AG04449 (cell line): ENCODE data around the gene S1PR2.

ENCODE experiments used
- CTCF ChIA-PET: fragments of 350-600 bp; formaldehyde crosslinking; extraction: SDS; loops from one replicate; lab custom pipeline; 2021; ENCODE audit warnings: antibody characterized with exemption; lab: Yijun Ruan, JAX
- POLR2A ChIA-PET: fragments of 400-600, 350-600 bp; formaldehyde crosslinking; extraction: SDS; loops from one replicate; lab custom pipeline; 2020; ENCODE audit warnings: antibody characterized with exemption, inconsistent platforms; lab: Yijun Ruan, JAX
- DNase-seq: peaks from one replicate; pipeline ENCODE4 v3.0.0-alpha.2; 2010; ENCODE audit warnings: low read depth, low spot score
- H3K4me3 ChIP-seq: 2 replicates; pipeline ENCODE4 v1.5.1; 2011; ENCODE audit warnings: low read depth, mild to moderate bottlenecking, control low read depth, low read length
- CTCF ChIP-seq: IDR thresholded peaks from one replicate; pipeline ENCODE4 v1.5.1; 2011; ENCODE audit warnings: mild to moderate bottlenecking, moderate library complexity, low read length, control low read depth, inconsistent platforms; ENCODE audit not compliant: insufficient read depth; ENCODE audit errors: missing control alignments

The S1PR2 gene

DNA sequence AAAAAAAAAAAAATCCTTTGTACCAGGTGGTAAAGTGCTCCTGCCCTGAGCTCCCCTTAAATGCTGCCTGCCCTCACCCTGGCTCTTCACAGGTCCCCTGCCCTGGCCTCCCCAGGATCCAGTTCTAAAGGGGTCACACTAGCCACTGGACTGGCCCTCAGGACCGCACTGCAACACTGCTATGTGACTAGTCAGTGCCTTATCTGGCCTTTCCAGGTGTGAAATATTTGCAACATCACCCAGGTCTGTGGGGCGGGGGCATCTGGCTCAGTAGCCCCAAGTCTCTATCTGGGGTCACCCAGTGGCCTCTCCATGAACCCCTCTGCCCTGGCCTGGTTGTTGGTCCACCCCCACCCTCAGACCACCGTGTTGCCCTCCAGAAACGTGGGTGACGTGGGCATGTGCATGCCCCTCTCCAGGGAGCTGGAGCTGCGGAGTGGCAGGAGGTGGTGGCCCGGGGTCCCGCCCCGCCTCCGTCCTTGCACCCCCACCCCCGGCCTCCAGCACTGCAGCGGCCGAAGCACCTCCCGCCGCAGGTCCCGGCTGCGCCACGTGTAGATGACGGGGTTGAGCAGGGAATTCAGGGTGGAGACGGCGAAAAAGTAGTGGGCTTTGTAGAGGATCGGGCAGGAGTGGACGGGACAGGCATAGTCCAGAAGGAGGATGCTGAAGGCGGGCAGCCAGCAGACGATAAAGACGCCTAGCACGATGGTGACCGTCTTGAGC is 7.5 kb downstream of the S1PR2 start:
- ChIA-PET CTCF (no interaction called here), POLR2A (no interaction called here)
- TF ChIP-seq CTCF, result no peak
- no peak for DNase-seq
- H3K4me3 ChIP-seq, result no peak overlapping the region

DNA sequence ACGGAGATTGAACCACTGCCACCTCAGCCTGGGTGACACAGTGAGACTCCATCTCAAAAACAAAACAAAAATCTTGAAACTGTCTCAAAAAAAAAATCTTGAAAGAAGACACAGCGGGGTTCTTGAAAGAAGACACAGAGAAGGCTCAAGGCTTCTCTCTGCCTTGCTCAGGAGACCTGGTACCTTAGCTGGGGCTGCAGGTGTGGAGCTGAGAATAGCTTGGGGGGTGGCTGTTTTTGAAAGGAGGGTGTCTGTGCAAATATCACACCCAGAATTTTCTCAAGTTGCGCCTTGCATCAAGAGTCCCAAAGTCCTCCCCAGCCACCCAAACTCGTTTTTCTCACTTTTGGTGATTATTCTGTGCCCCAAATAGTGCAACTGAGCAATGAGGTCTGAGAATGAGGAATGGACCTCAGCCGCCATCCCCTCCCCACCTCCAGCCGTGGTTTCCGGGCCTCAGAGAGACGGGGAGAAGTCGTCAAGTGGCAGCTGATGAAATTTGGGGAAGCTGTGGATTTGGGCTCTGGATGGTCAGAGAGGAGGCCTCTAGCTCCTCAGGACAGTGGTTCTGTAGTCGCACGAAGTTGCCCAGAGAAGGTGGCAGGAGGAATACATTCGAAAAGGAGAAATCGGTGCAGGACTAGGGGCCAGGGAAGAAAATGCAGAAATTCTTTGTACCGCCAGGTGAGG is 8.8 kb downstream of the S1PR2 start:
- CTCF ChIA-PET, result no interaction called here
- POLR2A ChIA-PET, result no interaction called here
- DNase-seq, result no peak
- no peak for TF ChIP-seq CTCF
- no peak overlapping the region for H3K4me3 ChIP-seq

GRCh38 chr19:10220695-10221094 is 10.4 kb downstream of the S1PR2 start:
- DNase-seq, result no peak
- no peak overlapping the region for H3K4me3 ChIP-seq
- POLR2A ChIA-PET, result no interaction called here
- CTCF ChIA-PET, result interaction anchor here (2.4 kb wide), 1 partner anchor 29 kb away, joined by 10 read pairs; no protein-coding TSS in a partner anchor
- no peak for TF ChIP-seq CTCF

- CTCF ChIA-PET, result interaction anchor here (1.4 to 2.4 kb wide), 3 partner anchors 10 to 40 kb away, joined by 3 to 10 read pairs (median 7); no protein-coding TSS in a partner anchor
Observed at GRCh38 chr19:10219678-10220077, 11.5 kb downstream of the S1PR2 start.

GRCh38 chr19:10217085-10217484 is 14.0 kb downstream of the S1PR2 start:
- ChIA-PET CTCF (no interaction called here), POLR2A (no interaction called here)
- TF ChIP-seq CTCF, result no peak
- no peak overlapping the region for H3K4me3 ChIP-seq
- DNase-seq, result no peak

More at GRCh38 chr19:10219678-10220077, 11.5 kb downstream of the S1PR2 start:
- POLR2A ChIA-PET, result no interaction called here
- no peak for DNase-seq
- TF ChIP-seq CTCF, result peak; percentile 17
- H3K4me3 ChIP-seq, result no peak overlapping the region

- TF ChIP-seq CTCF, result no peak
- DNase-seq, result no peak
- CTCF ChIA-PET, result interaction anchor here (0.8 to 2.5 kb wide), 4 partner anchors 8 to 35 kb away, joined by 3 to 8 read pairs (median 5); no protein-coding TSS in a partner anchor
- H3K4me3 ChIP-seq, result no peak overlapping the region
- POLR2A ChIA-PET, result interaction anchor here (1.2 kb wide), 1 partner anchor 11 kb away, joined by 4 read pairs; no protein-coding TSS in a partner anchor
Observed at GRCh38 chr19:10214784-10215183, 16.3 kb downstream of the S1PR2 start.
